ENCODE measurements around the gene ZNF135.

The ZNF135 gene

DNA sequence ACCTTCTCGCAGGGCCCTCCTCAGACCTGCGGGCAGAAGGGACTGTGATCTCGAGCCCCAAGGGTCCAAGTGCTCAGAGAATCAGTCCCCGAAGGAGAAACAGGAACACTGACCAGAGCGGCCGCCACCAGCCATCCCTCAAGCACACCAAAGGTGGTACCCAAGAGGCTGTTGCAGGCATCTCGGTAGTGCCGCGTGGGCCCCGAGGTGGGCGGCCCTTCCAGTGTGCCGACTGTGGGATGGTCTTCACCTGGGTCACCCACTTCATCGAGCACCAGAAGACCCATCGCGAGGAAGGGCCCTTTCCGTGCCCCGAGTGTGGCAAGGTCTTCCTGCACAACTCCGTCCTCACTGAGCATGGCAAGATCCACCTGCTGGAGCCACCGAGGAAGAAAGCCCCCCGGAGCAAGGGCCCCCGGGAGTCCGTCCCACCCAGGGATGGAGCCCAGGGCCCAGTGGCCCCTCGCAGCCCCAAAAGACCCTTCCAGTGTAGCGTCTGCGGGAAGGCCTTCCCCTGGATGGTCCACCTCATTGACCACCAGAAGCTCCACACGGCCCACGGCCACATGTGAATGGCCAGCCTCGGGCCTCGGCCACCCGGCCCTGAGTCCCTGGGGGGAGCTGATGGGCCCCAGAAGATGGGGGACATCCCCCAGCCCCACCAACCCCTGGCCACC lies 5.5 kb upstream of the ZNF135 start:
- Histone ChIP-seq H3K9ac (ENCODE audit: low read depth, low read length) (no peak overlapping the region), H3K9me3 (replicated peaks; ENCODE audit: low read length) (peaks cover 10% of the 10 kb centered on the region), H3K4me3 (ENCODE audit: low read length) (no peak overlapping the region)

DNA sequence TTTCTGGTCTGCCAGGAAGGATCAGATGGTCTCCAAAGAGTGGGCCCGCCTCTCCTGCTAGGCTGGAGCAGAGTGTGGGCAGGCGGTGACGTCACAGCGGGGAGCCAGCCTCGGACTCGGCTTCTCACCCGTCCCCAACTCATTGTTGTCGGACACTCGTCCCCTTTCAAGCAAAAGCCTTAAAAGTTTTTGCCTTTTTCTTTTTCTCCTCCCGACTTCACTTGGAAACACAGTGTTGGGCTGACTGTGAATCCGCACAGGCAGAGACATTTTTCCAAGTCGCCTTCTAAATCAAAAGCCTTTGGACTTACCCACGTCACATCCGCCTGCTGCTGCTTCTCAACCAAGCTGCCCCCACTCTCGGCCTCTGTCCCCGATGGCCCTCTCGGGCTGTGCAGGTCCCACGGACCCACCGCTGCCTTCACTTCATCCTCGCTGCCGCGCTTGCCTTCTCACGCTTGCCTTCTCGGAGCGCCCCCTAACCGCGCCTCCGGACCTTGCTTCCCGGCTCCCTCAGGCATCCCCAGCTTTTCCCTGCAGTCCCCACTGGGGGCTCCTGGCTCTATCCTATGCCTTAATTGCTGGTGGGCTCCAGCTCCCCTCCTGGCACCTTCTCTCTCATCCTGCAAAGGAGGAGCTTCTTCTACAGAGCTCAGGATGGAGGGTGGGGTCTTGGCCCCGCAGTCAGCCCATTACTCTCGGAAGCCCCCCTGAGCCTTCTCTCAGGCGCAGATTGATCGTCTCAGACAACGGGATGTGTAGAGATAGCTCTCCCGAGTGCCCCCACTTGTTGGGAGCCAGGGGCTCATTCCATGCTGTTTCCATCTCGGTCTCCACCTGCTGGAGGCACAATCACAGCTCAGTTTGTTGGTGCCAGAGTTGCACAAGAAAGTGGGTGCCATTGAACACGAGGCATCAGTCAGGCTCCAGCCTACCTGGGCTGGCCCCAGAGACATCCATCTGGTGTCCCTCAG lies 3.9 kb upstream of the ZNF135 start:
- H3K9ac ChIP-seq (ENCODE audit: low read depth, low read length): peak overlapping the region; percentile 78
- peaks cover 11% of the 10 kb centered on the region for H3K4me1 ChIP-seq (ENCODE audit: control insufficient read depth, insufficient read depth, low read length)
- H3K4me2 ChIP-seq (ENCODE audit: low read length): peak overlapping the region; percentile 84
- H3K27me3 ChIP-seq (ENCODE audit: control insufficient read depth, insufficient read depth, low read length): no peaks in the 10 kb centered on the region
- H3K4me3 ChIP-seq (ENCODE audit: low read length): peak overlapping the region; percentile 75
- no peaks in the 10 kb centered on the region for H3K36me3 ChIP-seq (ENCODE audit: insufficient read depth, low read length)
- peaks cover 11% of the 10 kb centered on the region for H3K9me3 ChIP-seq (replicated peaks; ENCODE audit: low read length)

More for the DNA sequence above, 5.5 kb upstream of the ZNF135 start:
- Histone ChIP-seq H3K4me1 (ENCODE audit: control insufficient read depth, insufficient read depth, low read length) (peaks cover 5% of the 10 kb centered on the region), H3K36me3 (ENCODE audit: insufficient read depth, low read length) (no peaks in the 10 kb centered on the region), H3K27me3 (ENCODE audit: control insufficient read depth, insufficient read depth, low read length) (no peaks in the 10 kb centered on the region), H3K4me2 (ENCODE audit: low read length) (no peak overlapping the region)

GRCh38 chr19:58056261-58056660 lies 2.8 kb upstream of the ZNF135 start:
- no peak overlapping the region for H3K4me3 ChIP-seq (ENCODE audit: low read length)
- H3K4me1 ChIP-seq (ENCODE audit: control insufficient read depth, insufficient read depth, low read length): peaks cover 11% of the 10 kb centered on the region
- no peak overlapping the region for H3K4me2 ChIP-seq (ENCODE audit: low read length)
- no peaks in the 10 kb centered on the region for H3K27me3 ChIP-seq (ENCODE audit: control insufficient read depth, insufficient read depth, low read length)
- H3K9me3 ChIP-seq (replicated peaks; ENCODE audit: low read length): peaks cover 13% of the 10 kb centered on the region
- no peaks in the 10 kb centered on the region for H3K36me3 ChIP-seq (ENCODE audit: insufficient read depth, low read length)
- no peak overlapping the region for H3K9ac ChIP-seq (ENCODE audit: low read depth, low read length)

- no peaks in the 10 kb centered on the region for H3K36me3 ChIP-seq (ENCODE audit: insufficient read depth, low read length)
- peaks cover 11% of the 10 kb centered on the region for H3K4me1 ChIP-seq (ENCODE audit: control insufficient read depth, insufficient read depth, low read length)
- H3K9me3 ChIP-seq (replicated peaks; ENCODE audit: low read length): peaks cover 17% of the 10 kb centered on the region
- H3K4me3 ChIP-seq (ENCODE audit: low read length): no peak overlapping the region
- no peaks in the 10 kb centered on the region for H3K27me3 ChIP-seq (ENCODE audit: control insufficient read depth, insufficient read depth, low read length)
- no peak overlapping the region for H3K9ac ChIP-seq (ENCODE audit: low read depth, low read length)
- no peak overlapping the region for H3K4me2 ChIP-seq (ENCODE audit: low read length)
These were observed 2.2 kb upstream of the ZNF135 start for GRCh38 chr19:58056861-58057260.

DNA sequence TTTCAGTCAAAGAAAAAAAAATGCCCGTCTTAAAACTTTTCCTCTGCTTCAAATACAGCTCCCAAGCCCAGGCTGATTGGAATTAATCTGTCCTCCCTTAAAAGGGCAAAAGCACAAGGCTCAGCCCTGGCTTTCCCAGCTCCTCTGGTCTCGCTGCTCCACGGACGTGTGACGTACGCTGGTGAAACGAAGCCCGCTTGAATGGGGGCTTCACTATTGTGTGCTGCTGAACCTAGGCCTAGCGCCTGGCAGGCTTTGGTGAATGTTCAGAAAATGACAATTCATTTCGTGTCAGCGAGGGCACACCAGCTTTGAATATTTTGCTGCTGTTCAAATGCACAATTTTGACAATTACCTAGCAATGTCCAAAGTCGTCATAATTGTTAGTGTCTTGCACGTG lies 615 bp upstream of the ZNF135 start:
- peak overlapping the region; percentile 83 for H3K4me3 ChIP-seq (ENCODE audit: low read length)
- H3K4me2 ChIP-seq (ENCODE audit: low read length): peak overlapping the region; percentile 81
- H3K9ac ChIP-seq (ENCODE audit: low read depth, low read length): peak overlapping the region; percentile 77
- no peaks in the 10 kb centered on the region for H3K36me3 ChIP-seq (ENCODE audit: insufficient read depth, low read length)
- no peaks in the 10 kb centered on the region for H3K27me3 ChIP-seq (ENCODE audit: control insufficient read depth, insufficient read depth, low read length)
- H3K9me3 ChIP-seq (replicated peaks; ENCODE audit: low read length): peaks cover 17% of the 10 kb centered on the region
- H3K4me1 ChIP-seq (ENCODE audit: control insufficient read depth, insufficient read depth, low read length): peaks cover 11% of the 10 kb centered on the region

GRCh38 chr19:58059671-58060078 lies 593 bp downstream of the ZNF135 start:
- peaks cover 6% of the 10 kb centered on the region for H3K36me3 ChIP-seq (ENCODE audit: insufficient read depth, low read length)
- H3K4me3 ChIP-seq (ENCODE audit: low read length): peak overlapping the region; percentile 83
- peak overlapping the region; percentile 77 for H3K9ac ChIP-seq (ENCODE audit: low read depth, low read length)
- H3K4me1 ChIP-seq (ENCODE audit: control insufficient read depth, insufficient read depth, low read length): peaks cover 11% of the 10 kb centered on the region
- peaks cover 18% of the 10 kb centered on the region for H3K9me3 ChIP-seq (replicated peaks; ENCODE audit: low read length)
- H3K27me3 ChIP-seq (ENCODE audit: control insufficient read depth, insufficient read depth, low read length): no peaks in the 10 kb centered on the region
- H3K4me2 ChIP-seq (ENCODE audit: low read length): peak overlapping the region; percentile 81

GRCh38 chr19:58060231-58060630 lies 1.1 kb downstream of the ZNF135 start:
- H3K36me3 ChIP-seq (ENCODE audit: insufficient read depth, low read length): peaks cover 9% of the 10 kb centered on the region
- no peaks in the 10 kb centered on the region for H3K27me3 ChIP-seq (ENCODE audit: control insufficient read depth, insufficient read depth, low read length)
- no peak overlapping the region for H3K9ac ChIP-seq (ENCODE audit: low read depth, low read length)
- H3K4me3 ChIP-seq (ENCODE audit: low read length): peak overlapping the region; percentile 83
- H3K9me3 ChIP-seq (replicated peaks; ENCODE audit: low read length): peaks cover 18% of the 10 kb centered on the region
- peaks cover 9% of the 10 kb centered on the region for H3K4me1 ChIP-seq (ENCODE audit: control insufficient read depth, insufficient read depth, low read length)
- H3K4me2 ChIP-seq (ENCODE audit: low read length): peak overlapping the region; percentile 81

GRCh38 chr19:58063712-58064111 lies 4.6 kb downstream of the ZNF135 start:
- Histone ChIP-seq H3K4me1 (ENCODE audit: control insufficient read depth, insufficient read depth, low read length) (peaks cover 6% of the 10 kb centered on the region), H3K4me3 (ENCODE audit: low read length) (no peak overlapping the region), H3K4me2 (ENCODE audit: low read length) (no peak overlapping the region), H3K36me3 (ENCODE audit: insufficient read depth, low read length) (peaks cover 27% of the 10 kb centered on the region), H3K9me3 (replicated peaks; ENCODE audit: low read length) (peaks cover 51% of the 10 kb centered on the region), H3K27me3 (ENCODE audit: control insufficient read depth, insufficient read depth, low read length) (no peaks in the 10 kb centered on the region), H3K9ac (ENCODE audit: low read depth, low read length) (no peak overlapping the region)

GRCh38 chr19:58067240-58067912 lies 8.3 kb downstream of the ZNF135 start:
- Histone ChIP-seq H3K27me3 (ENCODE audit: control insufficient read depth, insufficient read depth, low read length) (no peaks in the 10 kb centered on the region), H3K36me3 (ENCODE audit: insufficient read depth, low read length) (peaks cover 27% of the 10 kb centered on the region), H3K9ac (ENCODE audit: low read depth, low read length) (no peak overlapping the region), H3K4me2 (ENCODE audit: low read length) (no peak overlapping the region), H3K9me3 (replicated peaks; ENCODE audit: low read length) (peaks cover 49% of the 10 kb centered on the region), H3K4me3 (ENCODE audit: low read length) (no peak overlapping the region), H3K4me1 (ENCODE audit: control insufficient read depth, insufficient read depth, low read length) (no peaks in the 10 kb centered on the region)

- Histone ChIP-seq H3K9me3 (replicated peaks; ENCODE audit: low read length) (peaks cover 2% of the 10 kb centered on the region), H3K4me1 (ENCODE audit: control insufficient read depth, insufficient read depth, low read length) (no peaks in the 10 kb centered on the region), H3K4me2 (ENCODE audit: low read length) (no peak overlapping the region), H3K9ac (ENCODE audit: low read depth, low read length) (no peak overlapping the region), H3K27me3 (ENCODE audit: control insufficient read depth, insufficient read depth, low read length) (no peaks in the 10 kb centered on the region), H3K36me3 (ENCODE audit: insufficient read depth, low read length) (peaks cover 6% of the 10 kb centered on the region), H3K4me3 (ENCODE audit: low read length) (no peak overlapping the region)
These were observed 20.7 kb downstream of the ZNF135 start for GRCh38 chr19:58079792-58080191.

GRCh38 chr19:58083021-58083420 lies 23.9 kb downstream of the ZNF135 start:
- Histone ChIP-seq H3K36me3 (ENCODE audit: insufficient read depth, low read length) (peaks cover 15% of the 10 kb centered on the region), H3K9ac (ENCODE audit: low read depth, low read length) (no peak overlapping the region), H3K4me1 (ENCODE audit: control insufficient read depth, insufficient read depth, low read length) (no peaks in the 10 kb centered on the region), H3K27me3 (ENCODE audit: control insufficient read depth, insufficient read depth, low read length) (no peaks in the 10 kb centered on the region), H3K9me3 (replicated peaks; ENCODE audit: low read length) (peaks cover 2% of the 10 kb centered on the region), H3K4me3 (ENCODE audit: low read length) (no peak overlapping the region), H3K4me2 (ENCODE audit: low read length) (no peak overlapping the region)
